GM08714 (cell line): Measurements from ENCODE around the gene NAV1.

Source experiments
- H3K4me3 ChIP-seq: fragments of 200-500 bp; sonication (Bioruptor generic); 2 replicates; pipeline ENCODE4 v1.5.1; 2014; ENCODE audit warnings: mild to moderate bottlenecking, low read length, inconsistent platforms
- ZNF274 ChIP-seq: IDR thresholded peaks from 2 replicates; pipeline ENCODE4 v1.6.1; 2012; ENCODE audit warnings: mild to moderate bottlenecking, low read depth, low read length

Gene NAV1

DNA sequence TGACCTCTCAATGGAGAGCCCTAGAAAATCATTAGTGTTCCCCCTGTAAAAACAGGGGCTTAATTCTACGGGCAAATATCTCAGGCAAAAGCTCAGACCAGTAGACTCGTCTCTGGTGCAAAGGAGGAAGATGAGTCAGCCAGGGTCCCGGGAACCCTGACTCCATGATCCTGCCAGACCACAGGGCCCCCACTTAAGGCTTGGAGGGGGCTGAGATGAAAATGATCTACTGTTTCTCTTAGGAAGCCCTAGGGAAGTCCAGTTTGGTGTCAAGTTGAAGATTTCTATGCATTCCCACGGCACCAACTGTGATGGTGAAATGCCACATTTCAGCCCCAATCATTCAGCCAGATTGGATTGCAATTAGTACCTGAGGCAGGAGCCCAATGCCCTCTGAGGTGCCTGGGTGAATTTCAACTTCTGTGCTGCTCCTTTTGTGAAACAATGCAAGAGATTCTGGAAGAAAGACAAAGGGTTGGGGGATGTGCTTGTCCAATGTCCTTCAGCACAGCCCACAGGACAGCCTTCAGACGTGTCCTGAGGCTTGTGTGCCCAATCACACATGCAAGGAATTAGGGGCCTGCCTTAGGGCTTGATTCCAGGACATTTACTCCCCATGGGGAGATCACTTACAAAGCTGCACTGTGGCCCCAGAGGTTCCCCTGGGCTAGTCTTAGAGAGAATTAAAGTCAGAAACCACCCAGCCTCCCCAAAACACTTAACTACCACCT lies 18.1 kb downstream of the NAV1 start:
- no peak overlapping the region for H3K4me3 ChIP-seq
- no peak for TF ChIP-seq ZNF274

DNA sequence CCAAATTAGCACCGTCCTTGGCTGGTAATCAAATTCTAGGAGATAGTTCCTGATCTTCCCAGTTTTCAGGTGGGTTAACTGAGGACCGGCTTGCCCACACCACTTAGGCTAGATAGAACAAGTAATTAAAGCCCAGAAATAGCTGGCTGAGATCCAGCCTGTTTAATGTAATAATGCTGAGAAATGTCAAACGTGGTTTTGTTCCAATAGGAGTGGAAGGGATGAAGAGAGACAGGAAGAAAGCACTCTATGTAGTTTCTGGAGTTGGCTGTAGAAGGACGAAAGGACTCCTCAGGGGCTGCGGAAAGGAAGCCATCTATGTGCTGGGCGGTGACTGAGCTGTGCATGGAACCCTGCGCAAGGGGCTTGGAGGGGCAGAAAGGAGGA lies 18.6 kb downstream of the NAV1 start:
- H3K4me3 ChIP-seq = no peak overlapping the region
- TF ChIP-seq ZNF274 = no peak

DNA sequence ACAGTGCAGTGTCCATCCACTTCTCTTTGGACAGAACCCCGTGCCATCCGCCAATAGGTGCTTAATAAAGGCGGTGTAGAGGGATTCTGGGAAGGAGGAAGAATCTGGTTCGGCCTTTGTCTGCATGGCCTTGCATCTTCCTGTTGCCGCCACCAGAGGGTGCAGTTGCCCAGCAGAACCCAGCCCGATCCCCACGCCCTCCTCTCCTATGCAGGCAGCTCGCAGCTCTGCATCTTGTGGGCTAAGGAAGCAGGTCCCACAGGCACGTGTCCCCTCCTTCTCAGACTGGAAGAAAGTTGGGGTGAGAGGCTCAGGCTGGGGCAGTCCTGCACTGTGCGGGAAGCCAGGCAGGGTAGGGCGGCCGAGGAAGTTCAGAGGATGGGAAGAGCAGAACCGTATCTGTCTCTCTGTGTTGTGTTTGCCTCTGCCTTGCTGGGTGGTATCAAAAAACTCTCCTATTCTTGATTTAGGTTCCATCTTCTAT lies 20.8 kb downstream of the NAV1 start:
- no peak overlapping the region for H3K4me3 ChIP-seq
- TF ChIP-seq ZNF274 = no peak

DNA sequence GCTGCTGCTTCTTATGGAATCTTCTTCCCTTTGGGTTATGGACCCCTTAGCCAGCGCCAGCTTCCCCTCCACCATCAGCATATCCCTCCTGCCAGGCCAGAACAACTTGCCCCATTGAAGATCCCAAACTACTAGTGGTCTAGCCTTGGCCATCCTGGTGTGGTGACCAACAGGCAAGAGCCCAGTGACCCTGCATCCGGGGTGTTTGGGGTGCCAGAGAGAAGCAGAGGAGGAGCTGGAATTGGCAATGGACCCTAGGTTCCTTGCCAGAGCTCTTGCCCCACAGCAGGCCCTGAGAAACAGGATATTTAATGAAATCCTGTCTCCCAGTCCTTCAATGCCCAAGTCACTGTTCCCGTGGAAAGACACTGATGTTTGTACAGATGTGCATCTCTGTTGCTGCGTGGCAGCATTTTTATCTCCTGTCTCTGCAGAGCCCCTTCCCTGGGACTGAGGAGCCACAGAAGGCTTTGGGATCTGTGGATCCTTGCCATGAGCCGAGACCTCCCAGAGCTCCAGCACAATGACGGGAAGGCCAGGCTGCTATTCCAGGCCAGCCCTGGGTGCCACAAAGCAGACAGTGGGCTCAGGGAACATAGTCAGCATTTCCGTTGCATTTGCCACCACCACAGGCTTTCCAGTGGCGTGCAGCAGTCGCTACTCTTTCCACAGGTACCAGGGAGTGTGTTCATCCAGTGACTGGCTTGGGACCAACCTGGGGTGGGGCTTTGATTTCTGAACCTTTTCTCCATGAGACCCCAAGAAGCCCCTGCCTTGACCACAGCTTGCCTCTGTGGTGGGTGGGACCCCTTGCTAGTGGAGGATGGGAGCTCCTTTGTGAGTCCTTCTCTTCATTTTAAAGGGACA lies 21.6 kb downstream of the NAV1 start:
- no peak overlapping the region for H3K4me3 ChIP-seq
- no peak for TF ChIP-seq ZNF274

DNA sequence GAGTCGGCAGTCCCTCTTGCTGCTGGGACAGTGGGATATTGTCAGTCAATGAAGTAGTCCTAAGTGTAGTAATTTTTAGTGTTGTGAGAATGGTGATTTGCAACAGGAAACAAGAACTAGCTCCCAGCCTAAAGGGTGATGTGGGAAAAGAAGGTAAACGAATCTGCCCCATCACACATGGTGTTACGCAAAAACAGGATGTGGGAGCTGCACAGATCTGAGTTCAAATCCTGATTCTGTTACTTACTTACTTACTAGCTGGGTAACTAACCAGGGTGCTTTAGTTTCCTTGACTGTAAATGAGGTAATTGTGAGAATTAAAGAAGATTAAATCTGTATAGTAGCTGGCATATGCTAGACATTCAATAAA lies 22.3 kb downstream of the NAV1 start:
- no peak for TF ChIP-seq ZNF274
- no peak overlapping the region for H3K4me3 ChIP-seq

DNA sequence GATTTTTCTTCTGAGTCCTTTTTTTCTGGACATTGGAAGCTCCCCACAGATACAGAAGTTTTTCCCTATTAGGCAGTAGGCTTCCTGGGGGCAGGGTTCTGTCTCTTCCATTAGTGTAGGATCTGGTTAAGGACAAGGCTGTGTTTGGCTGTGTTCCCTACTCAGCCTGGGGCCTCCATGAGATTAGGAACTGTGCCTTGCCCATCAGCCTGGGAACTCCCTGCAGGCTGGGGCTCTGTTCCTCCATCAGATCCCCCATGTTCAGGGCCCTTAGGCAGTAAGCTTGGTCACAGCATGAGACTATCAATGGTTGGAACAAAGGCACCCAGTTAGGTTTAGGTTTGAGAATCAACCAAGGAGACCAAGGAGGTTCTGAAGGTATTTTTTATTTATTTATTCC lies 22.7 kb downstream of the NAV1 start:
- H3K4me3 ChIP-seq = no peak overlapping the region
- no peak for TF ChIP-seq ZNF274

DNA sequence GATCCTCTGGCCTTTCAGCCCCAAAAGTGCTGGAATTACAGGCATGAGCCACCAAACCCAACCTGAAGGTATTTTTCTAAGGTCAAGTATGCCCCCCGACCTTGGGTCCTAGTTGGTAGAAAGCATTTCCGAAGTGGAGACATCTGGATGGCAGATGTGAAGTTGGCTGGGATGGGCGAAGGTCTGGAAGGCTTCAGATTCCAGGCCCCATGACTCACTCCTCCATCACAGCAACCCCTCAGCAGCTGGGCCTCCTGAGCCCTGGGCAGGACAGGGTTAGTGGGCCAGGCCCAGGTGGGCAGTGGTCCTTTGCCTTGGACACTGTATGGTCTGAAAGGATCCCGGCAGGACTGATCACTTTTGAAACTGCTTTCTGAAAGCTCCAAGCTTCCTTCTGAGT lies 23.3 kb downstream of the NAV1 start:
- H3K4me3 ChIP-seq = no peak overlapping the region
- no peak for TF ChIP-seq ZNF274

DNA sequence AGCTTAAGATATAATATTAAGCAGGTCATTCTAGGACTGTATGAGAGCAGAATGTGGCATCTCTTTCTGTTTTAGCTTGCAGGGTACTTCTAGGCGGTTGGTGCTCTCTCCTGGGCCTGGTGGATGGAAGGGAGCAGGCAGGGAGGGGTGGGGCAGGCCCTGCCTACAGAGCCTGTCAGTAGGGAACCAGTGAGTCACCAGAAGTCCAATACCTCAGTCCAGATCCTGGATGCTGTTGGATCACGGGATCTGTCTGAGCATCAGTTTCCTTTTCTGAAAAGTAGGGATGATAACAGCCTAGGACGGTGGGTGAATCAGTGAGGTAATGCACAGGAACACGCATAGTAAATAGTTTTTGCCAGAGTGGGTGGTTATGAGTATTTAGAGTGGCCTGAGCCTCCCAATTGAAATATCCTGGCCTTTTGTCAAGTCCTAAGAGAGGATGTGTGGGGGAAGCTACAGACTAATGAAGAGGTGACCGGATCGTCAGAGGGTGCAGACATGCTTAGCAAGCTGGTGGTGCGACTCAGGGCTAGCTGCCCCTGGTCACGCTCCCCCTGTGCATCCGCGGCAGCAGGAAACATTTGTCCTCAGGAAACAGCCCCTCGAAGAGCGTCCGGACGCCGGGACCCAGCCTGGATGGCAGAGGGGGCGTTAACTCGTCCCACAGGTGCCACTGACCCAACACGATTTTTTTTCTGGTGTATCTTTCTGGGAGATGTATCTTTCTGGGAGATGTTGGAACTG lies 23.9 kb downstream of the NAV1 start:
- H3K4me3 ChIP-seq = no peak overlapping the region
- no peak for TF ChIP-seq ZNF274

DNA sequence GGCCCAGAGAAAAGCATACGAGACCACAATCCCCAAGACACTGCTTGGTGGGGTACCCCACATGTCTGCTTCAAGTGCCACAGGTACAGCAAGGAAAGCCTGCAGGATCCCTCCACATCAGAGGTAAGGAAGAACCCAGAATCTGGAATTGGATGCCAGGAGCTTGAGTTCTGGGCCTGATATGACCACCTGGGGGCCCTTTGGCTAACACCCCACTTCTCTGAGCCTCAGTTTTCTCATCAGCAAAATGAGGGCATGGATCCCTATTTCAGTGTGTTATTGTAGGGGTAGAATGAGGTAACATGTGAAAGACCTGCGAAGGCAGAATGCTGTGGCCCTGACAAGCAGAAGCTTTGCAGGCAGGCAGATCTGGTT lies 24.5 kb downstream of the NAV1 start:
- no peak for TF ChIP-seq ZNF274

DNA sequence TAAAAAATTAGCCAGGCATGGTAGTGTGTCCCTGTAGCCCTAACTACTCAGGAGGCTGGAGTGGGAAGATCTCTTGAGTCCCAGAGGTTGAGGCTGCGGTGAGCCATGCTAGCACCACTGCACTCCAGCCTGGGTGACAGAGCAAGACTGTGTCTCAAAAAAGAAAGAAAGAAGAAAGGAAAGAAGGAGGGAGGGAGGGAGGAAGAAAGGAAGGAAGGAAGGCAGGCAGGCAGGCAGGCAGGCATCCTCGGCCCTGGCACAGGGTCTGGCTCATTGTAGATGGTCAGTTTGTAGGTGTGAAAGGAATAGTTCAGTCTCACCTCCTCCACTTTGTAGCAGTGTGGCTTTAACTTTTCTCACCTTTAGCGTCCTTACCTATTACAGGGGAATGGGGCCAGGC lies 25.0 kb downstream of the NAV1 start:
- no peak for TF ChIP-seq ZNF274
- H3K4me3 ChIP-seq = no peak overlapping the region

More for the DNA sequence above, 24.5 kb downstream of the NAV1 start:
- H3K4me3 ChIP-seq = no peak overlapping the region

DNA sequence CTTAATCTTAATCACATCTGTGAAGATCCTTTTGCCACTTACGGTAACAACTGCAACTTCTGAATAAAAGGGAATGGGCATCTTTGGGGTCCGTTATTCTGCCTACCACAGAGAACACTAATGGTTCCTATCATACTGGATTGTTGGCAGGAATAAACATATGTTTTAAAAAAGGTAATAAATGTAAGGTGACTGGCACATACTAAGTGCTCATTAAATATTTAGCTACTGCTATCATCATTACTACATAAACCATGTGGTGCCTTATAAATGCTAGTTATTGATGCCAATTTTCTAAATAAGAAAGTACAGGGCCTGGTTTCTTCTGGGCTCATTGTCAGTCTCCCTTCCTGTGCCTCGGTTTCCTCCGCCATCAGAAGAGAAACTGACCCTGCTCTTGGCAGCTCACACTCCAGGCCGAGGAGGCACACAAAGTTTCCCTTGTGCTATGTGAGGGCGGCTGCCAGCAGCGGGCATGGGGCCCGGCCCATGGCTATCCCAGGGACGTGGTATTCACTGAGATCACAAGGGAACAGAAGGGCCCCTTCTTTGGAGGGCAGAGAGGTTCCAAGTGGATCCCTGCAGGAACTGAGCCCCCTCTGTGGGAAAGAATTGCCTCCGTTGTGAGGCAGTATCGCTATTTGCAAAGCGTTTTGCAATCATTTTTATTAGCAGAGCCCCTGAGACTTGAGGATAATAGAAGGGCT lies 26.2 kb downstream of the NAV1 start:
- no peak overlapping the region for H3K4me3 ChIP-seq
- TF ChIP-seq ZNF274 = no peak

DNA sequence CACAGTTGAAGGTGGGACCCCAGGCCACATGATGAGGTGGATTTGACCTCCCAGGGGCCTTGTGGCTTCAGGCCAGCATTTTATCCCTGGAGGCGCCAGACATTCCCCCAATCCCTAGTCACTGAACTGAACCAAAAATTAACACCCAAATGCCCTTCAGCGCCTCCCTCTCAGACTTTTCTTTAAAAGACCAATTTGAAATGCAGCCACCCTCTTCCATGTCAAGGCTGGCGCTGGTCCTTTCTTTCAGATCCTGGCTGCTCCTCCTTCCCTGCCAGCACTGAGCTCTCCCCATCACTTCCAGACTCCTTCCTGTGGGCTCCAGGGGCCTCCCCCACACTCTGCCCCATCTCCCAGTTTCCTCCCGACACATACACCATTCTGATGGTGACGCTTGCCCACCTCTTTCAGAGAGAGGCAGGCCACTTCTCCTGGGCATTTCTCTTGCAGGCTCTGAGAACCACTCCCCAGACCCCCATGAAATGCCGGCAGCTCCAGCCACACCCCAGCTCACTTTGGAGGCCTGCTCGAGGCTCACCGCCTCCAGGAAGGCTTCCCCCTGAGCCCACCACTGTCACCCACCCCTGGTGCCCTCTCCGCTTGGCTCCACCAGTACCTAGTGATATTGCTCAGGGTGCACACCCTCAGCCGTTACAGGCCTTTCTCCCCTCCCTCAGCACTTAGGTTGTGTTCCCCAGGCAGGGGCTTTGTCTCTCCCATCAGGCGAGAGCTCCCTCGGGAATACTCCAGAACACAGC lies 27.0 kb downstream of the NAV1 start:
- H3K4me3 ChIP-seq = no peak overlapping the region
- no peak for TF ChIP-seq ZNF274

DNA sequence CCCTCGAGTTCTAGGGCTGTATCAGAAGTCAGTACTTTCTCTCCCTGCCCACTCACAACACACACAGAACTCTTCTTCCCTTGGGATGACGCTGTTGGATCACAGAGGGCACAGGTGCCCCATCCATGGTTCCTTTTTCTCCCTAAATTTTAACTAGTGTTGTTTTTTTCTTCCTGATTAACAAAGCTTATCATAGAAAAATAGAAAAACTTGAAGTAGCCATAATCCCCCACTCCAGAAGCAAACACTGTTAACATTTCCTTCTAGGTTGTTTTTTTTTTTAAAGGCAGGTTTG lies 27.5 kb downstream of the NAV1 start:
- H3K4me3 ChIP-seq = no peak overlapping the region
- no peak for TF ChIP-seq ZNF274
